ENCODE measurements around the gene PAPPA2.

The PAPPA2 gene

GRCh38 chr1:176545034-176545639 is 82.2 kb downstream of the PAPPA2 start (continued):
- no peak; the same call in 1 of the 2 replicates for TF ChIP-seq ZNF266 (tag by site-specific recombination; IDR thresholded peaks at IDR 0.05; ENCODE audit: low read depth)
- TF ChIP-seq ZEB2 (tag by site-specific recombination; IDR thresholded peaks at IDR 0.05) = no peak
- TF ChIP-seq ZNF501 (tag by site-specific recombination; IDR thresholded peaks at IDR 0.05) = 0 out of 2 replicates have a peak, but pooled peaks have one; percentile 52
- peak; percentile 35 for TF ChIP-seq ZNF654 (tag by site-specific recombination; IDR thresholded peaks at IDR 0.05; ENCODE audit: low read depth)
- peak; percentile 63 for TF ChIP-seq ZXDB (tag by site-specific recombination; IDR thresholded peaks at IDR 0.05)
- TF ChIP-seq, protein P1, sequence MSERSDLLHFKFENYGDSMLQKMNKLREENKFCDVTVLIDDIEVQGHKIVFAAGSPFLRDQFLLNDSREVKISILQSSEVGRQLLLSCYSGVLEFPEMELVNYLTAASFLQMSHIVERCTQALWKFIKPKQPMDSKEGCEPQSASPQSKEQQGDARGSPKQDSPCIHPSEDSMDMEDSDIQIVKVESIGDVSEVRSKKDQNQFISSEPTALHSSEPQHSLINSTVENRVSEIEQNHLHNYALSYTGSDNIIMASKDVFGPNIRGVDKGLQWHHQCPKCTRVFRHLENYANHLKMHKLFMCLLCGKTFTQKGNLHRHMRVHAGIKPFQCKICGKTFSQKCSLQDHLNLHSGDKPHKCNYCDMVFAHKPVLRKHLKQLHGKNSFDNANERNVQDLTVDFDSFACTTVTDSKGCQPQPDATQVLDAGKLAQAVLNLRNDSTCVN (tag by site-specific recombination; optimal IDR thresholded peaks at IDR 0.05) = no peak
- TF ChIP-seq, protein P2, sequence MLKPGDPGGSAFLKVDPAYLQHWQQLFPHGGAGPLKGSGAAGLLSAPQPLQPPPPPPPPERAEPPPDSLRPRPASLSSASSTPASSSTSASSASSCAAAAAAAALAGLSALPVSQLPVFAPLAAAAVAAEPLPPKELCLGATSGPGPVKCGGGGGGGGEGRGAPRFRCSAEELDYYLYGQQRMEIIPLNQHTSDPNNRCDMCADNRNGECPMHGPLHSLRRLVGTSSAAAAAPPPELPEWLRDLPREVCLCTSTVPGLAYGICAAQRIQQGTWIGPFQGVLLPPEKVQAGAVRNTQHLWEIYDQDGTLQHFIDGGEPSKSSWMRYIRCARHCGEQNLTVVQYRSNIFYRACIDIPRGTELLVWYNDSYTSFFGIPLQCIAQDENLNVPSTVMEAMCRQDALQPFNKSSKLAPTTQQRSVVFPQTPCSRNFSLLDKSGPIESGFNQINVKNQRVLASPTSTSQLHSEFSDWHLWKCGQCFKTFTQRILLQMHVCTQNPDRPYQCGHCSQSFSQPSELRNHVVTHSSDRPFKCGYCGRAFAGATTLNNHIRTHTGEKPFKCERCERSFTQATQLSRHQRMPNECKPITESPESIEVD (tag by site-specific recombination; IDR thresholded peaks at IDR 0.05) = no peak
- TF ChIP-seq WT1 (tag by site-specific recombination; IDR thresholded peaks at IDR 0.05) = no peak
- no peak for TF ChIP-seq ELK4 (IDR thresholded peaks at IDR 0.05; ENCODE audit: borderline replicate concordance, low read depth, low read length)
- TF ChIP-seq BCL11A (tag by site-specific recombination; IDR thresholded peaks at IDR 0.05; ENCODE audit: low read depth) = no peak
- TF ChIP-seq ZNF529 (tag by site-specific recombination; IDR thresholded peaks at IDR 0.05; ENCODE audit: insufficient replicate concordance) = peak; percentile 46
- no peak for TF ChIP-seq ZNF530 (tag by site-specific recombination; IDR thresholded peaks at IDR 0.05; ENCODE audit: low read depth)
- TF ChIP-seq ZNF404 (tag by site-specific recombination; IDR thresholded peaks at IDR 0.05) = 0 out of 2 replicates have a peak, but pooled peaks have one; percentile 47
- TF ChIP-seq ZNF624 (tag by site-specific recombination; IDR thresholded peaks at IDR 0.05) = no peak
- TF ChIP-seq ZNF664 (tag by site-specific recombination; IDR thresholded peaks at IDR 0.05) = peak; percentile 52; the same call in 1 of the 2 replicates
- TF ChIP-seq ZBTB7A (tag by site-specific recombination; IDR thresholded peaks at IDR 0.05; ENCODE audit: low read depth) = no peak
- TF ChIP-seq PBX3 (CRISPR knock-in tag; IDR thresholded peaks at IDR 0.05) = no peak
- TF ChIP-seq, protein P3, sequence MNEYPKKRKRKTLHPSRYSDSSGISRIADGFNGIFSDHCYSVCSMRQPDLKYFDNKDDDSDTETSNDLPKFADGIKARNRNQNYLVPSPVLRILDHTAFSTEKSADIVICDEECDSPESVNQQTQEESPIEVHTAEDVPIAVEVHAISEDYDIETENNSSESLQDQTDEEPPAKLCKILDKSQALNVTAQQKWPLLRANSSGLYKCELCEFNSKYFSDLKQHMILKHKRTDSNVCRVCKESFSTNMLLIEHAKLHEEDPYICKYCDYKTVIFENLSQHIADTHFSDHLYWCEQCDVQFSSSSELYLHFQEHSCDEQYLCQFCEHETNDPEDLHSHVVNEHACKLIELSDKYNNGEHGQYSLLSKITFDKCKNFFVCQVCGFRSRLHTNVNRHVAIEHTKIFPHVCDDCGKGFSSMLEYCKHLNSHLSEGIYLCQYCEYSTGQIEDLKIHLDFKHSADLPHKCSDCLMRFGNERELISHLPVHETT (tag by site-specific recombination; IDR thresholded peaks at IDR 0.05) = no peak
- TF ChIP-seq AEBP2 (tag by site-specific recombination; IDR thresholded peaks at IDR 0.05; ENCODE audit: borderline replicate concordance) = 0 out of 2 replicates have a peak, but pooled peaks have one; percentile 77
- TF ChIP-seq, protein P4, sequence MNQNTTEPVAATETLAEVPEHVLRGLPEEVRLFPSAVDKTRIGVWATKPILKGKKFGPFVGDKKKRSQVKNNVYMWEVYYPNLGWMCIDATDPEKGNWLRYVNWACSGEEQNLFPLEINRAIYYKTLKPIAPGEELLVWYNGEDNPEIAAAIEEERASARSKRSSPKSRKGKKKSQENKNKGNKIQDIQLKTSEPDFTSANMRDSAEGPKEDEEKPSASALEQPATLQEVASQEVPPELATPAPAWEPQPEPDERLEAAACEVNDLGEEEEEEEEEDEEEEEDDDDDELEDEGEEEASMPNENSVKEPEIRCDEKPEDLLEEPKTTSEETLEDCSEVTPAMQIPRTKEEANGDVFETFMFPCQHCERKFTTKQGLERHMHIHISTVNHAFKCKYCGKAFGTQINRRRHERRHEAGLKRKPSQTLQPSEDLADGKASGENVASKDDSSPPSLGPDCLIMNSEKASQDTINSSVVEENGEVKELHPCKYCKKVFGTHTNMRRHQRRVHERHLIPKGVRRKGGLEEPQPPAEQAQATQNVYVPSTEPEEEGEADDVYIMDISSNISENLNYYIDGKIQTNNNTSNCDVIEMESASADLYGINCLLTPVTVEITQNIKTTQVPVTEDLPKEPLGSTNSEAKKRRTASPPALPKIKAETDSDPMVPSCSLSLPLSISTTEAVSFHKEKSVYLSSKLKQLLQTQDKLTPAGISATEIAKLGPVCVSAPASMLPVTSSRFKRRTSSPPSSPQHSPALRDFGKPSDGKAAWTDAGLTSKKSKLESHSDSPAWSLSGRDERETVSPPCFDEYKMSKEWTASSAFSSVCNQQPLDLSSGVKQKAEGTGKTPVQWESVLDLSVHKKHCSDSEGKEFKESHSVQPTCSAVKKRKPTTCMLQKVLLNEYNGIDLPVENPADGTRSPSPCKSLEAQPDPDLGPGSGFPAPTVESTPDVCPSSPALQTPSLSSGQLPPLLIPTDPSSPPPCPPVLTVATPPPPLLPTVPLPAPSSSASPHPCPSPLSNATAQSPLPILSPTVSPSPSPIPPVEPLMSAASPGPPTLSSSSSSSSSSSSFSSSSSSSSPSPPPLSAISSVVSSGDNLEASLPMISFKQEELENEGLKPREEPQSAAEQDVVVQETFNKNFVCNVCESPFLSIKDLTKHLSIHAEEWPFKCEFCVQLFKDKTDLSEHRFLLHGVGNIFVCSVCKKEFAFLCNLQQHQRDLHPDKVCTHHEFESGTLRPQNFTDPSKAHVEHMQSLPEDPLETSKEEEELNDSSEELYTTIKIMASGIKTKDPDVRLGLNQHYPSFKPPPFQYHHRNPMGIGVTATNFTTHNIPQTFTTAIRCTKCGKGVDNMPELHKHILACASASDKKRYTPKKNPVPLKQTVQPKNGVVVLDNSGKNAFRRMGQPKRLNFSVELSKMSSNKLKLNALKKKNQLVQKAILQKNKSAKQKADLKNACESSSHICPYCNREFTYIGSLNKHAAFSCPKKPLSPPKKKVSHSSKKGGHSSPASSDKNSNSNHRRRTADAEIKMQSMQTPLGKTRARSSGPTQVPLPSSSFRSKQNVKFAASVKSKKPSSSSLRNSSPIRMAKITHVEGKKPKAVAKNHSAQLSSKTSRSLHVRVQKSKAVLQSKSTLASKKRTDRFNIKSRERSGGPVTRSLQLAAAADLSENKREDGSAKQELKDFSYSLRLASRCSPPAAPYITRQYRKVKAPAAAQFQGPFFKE (tag by site-specific recombination; IDR thresholded peaks at IDR 0.05; ENCODE audit: borderline replicate concordance) = no peak
- TF ChIP-seq ZNF510 (tag by site-specific recombination; IDR thresholded peaks at IDR 0.05; ENCODE audit: insufficient replicate concordance) = peak; percentile 82
- peak; percentile 73; the same call in 1 of the 2 replicates for TF ChIP-seq ZNF140 (tag by site-specific recombination; IDR thresholded peaks at IDR 0.05)
- no peak for TF ChIP-seq ZNF707 (tag by site-specific recombination; IDR thresholded peaks at IDR 0.05)
- no peak for TF ChIP-seq ZNF610 (tag by site-specific recombination; IDR thresholded peaks at IDR 0.05; ENCODE audit: borderline replicate concordance)
